ENCODE measurements around the gene SUGCT.

The SUGCT gene

DNA sequence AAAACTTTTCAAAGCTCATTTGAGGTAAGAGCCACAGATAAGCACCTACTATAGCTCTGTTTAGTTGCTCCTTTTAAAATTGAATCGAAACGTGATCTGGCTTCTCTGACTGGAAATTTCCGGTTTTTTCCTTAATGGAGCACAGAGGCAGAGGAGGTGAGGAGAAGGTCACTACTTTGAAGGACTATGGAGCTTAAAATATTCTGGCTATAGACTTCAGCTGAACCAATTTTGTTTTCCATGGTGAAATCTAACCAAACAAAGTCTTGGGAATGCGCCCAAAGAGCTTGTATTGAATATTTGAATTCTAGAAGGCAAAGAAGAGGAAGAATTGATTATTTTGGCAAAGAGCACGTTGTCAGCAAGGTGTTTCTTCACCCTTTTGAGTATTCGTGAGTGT, 711.1 kb downstream of the SUGCT start:
- no peak for DNase-seq

DNA sequence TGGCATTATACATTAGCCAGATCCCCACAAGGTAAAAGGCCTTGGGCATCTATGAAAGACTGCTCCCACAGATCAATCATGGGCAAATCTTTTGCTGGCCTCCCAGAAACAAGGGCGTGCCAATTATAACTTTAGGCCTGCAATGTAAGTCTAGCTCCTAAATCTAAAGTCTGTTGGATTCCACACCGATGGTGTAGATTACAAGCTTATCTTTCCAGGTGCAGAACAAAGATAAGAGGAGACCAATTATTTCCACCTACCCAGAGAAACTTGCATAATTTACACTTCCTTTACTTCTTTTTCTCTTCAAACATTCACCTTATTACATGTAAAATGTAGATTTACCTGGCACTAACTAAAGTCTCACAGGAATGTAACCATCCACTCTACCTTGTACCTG, 713.1 kb downstream of the SUGCT start:
- no peak for DNase-seq

DNA sequence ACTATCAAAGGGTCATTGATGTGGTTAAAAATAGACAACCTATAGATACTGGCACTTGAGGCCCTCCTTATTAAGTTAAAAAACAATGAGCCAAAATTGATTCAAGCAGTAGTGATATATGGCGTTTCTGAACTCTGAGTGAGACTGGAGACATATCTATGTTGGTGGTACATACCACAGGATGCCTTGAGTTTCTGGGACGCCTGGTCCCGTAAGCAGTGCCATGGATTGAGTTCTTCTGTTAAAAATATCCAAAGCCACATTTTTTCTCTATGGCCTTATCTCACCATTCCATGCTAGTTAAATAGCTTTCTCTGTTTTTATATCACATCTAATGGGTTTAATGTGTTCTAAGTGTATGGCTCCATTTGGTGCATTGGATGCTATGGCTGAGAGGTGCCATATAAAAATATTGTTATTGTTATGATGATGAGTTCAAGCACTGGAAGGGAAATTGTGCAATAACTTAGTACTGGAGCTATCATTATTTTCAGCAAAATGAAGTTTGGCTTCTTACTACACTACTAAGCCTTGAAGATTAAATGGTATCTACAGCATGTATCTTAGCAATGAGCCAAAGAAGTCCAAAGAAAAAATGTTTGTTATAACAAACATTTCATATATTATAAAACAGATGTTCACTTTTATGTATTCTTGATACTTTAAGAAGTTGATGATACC, 713.9 kb downstream of the SUGCT start:
- DNase-seq = no peak

- DNase-seq = no peak
Observed at GRCh38 chr7:40850017-40850416, 715.2 kb downstream of the SUGCT start.

DNA sequence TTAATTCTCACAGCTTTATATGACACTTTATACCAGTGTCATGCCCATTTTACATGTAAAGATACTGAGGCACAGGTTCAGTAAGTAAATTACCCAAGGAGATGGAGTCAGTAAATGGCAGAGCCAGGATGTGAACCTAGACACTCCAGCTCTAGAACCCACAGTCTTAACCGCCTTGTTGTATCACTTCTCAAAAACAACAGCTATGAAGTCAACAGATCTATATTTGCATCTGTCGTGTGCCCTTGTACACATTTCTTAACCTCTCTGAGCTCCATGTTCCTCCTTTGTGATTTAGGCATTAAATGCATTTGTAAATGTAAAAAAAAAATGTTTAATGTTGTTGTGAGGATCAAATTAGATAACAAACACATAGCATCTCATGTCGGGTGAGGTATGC, 716.2 kb downstream of the SUGCT start:
- no peak for DNase-seq

DNA sequence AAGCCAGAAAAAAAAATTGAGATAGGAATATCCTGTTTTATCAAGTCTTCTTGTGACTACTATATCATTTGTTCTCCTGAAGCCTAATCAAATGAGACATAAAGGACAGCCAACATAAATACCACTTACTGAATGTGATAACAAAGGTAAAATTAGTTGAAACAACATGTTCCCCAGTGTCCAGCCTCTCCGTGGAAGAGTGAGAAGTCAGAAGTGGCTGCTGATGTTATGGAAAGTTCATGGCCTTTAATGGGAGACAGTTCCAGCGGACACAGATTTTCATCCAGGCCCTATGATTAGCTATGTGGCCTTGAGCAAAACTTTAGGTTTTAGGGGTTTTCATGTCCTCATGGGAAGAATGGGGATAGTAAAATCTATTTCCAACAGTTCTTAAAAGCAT, 724.3 kb downstream of the SUGCT start:
- no peak for DNase-seq

GRCh38 chr7:40859965-40860543, 725.2 kb downstream of the SUGCT start:
- no peak for DNase-seq

- DNase-seq = no peak
Observed at GRCh38 chr7:40865441-40866233, 730.8 kb downstream of the SUGCT start.

DNA sequence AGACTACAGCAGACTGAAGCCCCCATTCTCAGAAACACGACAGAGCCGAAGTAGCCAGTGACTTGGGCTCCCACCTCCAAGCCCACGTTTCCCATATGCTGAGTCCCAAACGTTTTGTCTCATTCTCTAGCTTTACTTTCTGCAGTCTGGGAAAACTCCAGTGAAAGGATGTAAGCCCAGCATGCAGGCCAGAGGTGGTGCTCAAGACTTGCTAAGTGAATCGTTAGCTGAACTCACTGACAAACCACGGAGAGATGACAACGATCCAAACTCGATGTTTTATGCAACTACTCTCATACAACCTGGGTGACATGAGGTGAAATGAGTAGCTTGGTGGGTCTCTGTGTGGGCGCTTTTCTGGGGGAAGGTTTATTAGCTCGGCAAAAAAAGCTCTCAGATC, 731.8 kb downstream of the SUGCT start:
- no peak for DNase-seq

DNA sequence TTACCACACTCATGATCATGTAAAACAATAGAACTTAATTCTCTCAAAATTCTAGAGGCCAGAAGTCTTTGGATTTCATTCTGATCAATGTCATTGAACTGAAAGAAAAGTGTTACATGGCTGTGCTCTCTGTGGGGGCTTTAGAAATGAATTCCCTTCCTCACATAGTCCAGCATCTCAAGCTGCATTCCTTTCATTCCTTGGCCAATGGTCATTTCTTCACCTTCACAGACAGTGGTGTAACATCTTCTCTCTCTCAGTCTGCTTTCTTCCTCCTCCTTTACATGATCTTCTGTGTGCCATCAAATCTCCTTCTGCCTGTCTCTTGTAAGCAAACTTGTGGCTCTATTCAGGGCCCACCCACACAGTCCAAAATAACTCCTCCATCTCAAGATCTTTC, 735.3 kb downstream of the SUGCT start:
- DNase-seq = no peak

DNA sequence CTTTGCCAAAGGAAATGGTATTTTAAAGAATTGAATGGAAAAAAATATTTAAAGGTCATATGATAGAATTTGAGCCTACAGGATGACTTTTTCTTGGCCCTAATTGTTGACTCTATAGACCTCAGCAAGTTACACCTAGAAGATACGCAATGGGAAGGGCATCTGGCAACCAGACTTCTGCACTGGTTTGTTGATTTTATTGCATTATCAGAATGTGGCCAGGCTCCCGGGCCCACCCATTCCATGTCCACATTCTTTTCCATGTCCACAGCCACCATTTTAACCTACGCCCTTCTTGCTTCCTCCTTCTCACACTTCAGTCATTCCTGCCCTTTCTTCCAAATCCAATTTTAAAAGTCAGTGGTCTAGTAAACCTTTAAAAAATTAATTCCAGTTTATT, 738.4 kb downstream of the SUGCT start:
- DNase-seq = no peak

DNA sequence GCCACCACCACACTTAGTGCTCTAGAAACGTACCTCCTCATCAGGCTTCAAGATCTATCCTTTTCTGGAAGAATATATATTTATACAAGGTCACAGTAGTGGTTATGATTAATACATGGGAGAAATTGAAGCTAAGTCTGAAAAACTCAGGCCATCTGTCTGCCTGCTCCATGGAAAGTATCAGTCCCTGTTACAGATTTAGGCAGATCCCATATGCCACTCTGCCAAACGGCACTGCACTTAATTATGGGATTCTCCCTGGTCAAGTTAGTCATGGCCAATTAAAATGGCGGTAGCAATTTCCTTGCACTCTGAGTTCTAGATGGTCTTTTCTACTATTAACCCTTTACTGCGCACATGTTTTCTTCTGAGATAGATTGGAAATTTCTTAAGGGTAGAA, 740.0 kb downstream of the SUGCT start:
- DNase-seq = no peak

GRCh38 chr7:40876601-40877000, 741.8 kb downstream of the SUGCT start:
- DNase-seq = no peak

- no peak for DNase-seq
Observed at GRCh38 chr7:40879941-40880543, 745.2 kb downstream of the SUGCT start.

- no peak for DNase-seq
Observed at GRCh38 chr7:40880581-40880980, 745.8 kb downstream of the SUGCT start.

- DNase-seq = no peak
Observed at GRCh38 chr7:40881405-40881926, 746.7 kb downstream of the SUGCT start.

GRCh38 chr7:40882071-40882658, 747.4 kb downstream of the SUGCT start:
- no peak for DNase-seq

DNA sequence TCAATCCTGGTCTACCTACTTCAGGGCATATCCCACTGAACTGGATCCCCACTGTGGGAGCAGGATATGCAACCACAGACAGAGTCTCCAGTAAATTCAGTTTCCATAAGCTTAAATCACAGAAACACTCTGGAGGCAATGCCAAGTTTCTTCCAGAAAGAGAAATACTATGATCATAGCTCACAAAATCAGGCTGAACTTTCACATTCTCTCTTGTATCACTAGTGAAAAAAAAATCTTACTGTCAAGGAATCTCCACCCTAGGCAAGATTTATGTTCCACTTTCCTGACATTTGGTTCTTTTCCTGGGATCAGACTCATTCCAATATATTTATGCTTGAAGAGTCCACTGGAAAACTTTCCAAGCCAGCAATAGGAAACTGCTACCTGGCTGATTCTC, 749.0 kb downstream of the SUGCT start:
- DNase-seq = no peak

- DNase-seq = no peak
Observed at GRCh38 chr7:40884241-40884640, 749.4 kb downstream of the SUGCT start.

DNA sequence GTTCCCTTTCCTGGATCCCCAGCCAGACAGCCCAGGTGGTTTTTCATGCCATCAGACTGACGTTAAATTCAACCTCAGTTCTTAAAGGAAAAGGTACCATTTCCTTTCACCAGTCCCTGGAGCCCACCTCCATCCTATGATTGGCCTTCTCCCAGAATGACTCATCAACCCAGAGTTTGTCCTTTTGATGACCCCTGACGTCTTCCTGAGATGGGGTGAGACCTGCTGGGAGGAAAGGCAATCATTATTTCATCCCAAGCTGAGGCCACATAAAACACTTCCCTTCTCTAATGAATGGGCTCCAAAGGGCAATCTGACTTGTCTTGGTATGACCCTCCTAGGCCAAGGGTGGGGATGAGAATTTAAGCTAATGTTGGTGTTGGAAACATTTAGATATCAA, 750.7 kb downstream of the SUGCT start:
- DNase-seq = no peak

DNA sequence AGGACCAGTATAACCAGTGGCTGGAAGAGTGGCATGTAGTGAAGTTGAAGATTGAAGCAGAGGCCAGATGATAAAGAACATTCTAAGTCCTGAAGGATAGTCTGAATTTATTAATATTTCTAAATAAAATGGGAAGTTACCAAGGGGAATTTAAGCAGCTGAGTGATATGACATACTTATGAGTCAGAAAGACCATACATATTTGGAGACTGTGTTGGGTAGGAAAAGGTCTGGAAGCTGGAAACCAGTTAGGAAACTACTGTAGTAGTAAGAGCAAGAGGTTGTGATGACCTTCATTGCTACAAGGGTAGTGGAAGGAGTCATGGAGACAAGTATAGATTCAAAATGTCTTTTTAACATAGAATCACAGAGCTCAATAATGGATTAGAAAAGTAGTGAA, 752.3 kb downstream of the SUGCT start:
- DNase-seq = no peak

GRCh38 chr7:40888499-40888898, 753.7 kb downstream of the SUGCT start:
- no peak for DNase-seq

- no peak for DNase-seq
Observed at GRCh38 chr7:40889099-40889498, 754.3 kb downstream of the SUGCT start.
